ENCODE data around the gene NPR1.
"Not testable (repeated sequence)": the region's sequence is repeated elsewhere in the genome, so short reads cannot be mapped to it uniquely, and the experiment has no call there.

NPR1 gene

DNA sequence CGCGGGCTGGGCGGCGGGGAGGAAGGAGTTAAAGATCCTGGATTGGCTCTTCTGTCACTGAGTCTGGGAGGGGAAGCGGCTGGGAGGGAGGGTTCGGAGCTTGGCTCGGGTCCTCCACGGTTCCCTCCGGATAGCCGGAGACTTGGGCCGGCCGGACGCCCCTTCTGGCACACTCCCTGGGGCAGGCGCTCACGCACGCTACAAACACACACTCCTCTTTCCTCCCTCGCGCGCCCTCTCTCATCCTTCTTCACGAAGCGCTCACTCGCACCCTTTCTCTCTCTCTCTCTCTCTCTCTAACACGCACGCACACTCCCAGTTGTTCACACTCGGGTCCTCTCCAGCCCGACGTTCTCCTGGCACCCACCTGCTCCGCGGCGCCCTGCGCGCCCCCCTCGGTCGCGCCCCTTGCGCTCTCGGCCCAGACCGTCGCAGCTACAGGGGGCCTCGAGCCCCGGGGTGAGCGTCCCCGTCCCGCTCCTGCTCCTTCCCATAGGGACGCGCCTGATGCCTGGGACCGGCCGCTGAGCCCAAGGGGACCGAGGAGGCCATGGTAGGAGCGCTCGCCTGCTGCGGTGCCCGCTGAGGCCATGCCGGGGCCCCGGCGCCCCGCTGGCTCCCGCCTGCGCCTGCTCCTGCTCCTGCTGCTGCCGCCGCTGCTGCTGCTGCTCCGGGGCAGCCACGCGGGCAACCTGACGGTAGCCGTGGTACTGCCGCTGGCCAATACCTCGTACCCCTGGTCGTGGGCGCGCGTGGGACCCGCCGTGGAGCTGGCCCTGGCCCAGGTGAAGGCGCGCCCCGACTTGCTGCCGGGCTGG, at the start of gene NPR1:
NPR1 (plus strand) TSS at position 170 of the 818 bp plus-strand sequence; CDS start at position 591, 421 bp downstream.
- no peak for DNase-seq

DNA sequence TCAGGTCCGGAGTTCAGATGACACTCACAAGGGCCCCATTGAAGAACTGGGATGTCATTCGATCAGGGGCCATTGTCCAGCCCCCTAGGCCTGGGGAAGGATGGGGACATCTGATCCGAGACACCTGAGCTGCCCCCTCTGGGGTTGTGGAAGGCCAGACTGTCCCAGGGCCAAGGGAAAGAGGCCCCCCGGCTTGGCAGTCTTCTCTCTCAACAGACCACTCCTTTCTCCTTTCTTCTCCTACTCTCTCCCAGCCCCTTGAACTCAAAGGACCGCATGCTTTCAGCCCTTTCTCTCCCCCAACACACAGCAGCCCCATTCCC, 49.2 kb upstream of the NPR1 start:
- no peak for DNase-seq

DNA sequence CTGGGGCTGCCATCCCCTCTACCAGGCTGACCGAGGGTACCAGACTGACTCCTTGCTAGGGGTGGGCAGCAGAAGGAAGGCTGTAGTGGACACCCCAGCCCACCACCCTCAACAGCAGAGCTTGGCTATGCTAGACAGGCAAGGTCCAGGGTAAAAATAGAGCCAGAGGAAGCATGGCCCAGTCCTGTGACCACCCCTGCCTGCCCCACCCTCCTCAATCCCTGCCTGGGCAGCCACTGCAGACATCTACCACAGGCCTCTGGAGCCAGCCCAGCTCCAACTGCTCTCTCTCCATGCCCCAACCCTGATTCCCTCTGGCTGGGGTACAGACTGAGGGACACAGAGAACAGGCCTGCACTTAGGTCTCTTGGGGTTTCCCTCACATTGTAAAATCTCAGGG, 48.5 kb upstream of the NPR1 start:
- peak in 25 of 56 donors; percentile 11 to 70 (median 32) for DNase-seq

DNA sequence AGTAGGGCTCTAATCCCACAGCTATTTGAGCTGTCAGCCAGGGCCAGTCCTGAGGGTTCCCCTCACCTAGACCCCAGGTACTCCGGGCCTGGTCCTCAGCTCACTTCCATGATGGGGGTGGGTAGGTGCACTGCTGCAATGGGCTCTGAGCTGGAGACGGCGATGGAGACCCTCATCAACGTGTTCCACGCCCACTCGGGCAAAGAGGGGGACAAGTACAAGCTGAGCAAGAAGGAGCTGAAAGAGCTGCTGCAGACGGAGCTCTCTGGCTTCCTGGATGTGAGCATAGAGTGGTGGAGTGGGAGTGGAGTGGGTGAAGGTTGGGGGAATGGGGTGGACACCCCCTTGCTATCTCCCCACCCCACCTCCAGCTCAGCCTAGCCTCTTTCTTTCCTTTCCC, 48.1 kb upstream of the NPR1 start:
- DNase-seq: no peak

DNA sequence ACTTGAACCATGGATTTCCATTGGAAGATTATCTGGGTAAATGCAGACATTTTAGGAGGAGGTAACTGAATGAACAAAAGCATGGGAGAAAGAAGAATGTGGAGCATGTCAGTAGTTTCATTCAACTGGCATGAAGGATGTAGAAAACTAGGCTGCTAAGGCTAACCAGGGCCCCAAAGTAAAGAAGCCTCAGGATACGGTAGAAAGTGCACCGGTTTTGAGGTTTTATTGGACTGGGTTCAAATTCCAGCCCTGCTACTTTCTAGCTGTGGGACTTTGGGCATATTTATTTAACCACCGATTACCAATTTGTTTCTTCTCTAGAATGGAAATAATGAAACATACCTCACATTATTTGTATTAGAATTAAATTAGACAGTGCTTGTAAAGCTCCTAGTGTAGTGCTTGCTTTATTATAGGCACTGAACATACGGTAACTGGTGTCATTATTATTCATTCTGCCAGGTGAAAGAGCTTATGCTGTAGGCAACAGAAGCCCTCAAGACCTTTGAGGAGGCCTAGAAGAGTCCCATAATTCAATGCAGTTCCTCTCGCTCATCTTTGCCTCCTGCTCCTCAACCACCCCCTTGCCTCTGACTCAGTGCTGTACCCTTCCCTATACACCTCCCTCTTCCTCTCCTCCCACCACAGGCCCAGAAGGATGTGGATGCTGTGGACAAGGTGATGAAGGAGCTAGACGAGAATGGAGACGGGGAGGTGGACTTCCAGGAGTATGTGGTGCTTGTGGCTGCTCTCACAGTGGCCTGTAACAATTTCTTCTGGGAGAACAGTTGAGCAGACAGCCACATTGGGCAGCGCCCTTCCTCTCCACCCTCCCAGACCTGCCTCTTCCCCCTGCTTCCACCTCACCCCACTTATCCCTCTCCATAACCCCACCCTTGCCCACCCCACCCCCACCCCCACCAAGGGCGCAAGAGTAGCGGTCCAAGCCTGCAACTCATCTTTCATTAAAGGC, 47.2 kb upstream of the NPR1 start:
- no peak for DNase-seq

DNA sequence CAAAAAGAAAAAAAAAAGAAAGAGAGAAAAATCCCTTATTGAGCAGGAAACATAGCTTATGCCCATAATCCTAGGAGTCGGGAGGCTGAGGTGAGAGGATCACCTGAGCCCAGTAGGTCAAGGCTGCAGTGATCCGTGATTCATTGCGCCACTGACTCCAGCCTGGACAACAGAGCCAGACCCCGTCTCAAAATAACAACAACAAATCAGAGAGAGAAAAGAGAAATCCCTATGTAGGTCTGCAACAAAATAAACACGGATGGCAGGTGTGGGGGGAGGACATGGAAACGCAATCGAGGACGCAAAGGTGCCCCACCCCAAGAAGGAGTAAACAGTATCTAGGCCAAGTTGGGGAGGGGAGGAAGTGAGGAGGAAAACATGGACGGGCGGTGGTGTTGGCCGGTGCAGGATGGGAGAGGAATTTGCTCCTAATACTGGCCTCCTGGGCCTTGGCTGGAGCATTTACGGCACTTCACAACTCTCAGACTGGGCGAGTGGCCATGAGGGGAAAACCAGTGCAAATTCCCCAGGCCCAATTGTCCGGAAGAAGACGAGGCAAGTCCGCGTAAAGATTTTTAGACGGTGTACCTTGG, 45.2 kb upstream of the NPR1 start:
- peak in 4 of 56 donors; percentile 62 to 73 (median 65) for DNase-seq

DNA sequence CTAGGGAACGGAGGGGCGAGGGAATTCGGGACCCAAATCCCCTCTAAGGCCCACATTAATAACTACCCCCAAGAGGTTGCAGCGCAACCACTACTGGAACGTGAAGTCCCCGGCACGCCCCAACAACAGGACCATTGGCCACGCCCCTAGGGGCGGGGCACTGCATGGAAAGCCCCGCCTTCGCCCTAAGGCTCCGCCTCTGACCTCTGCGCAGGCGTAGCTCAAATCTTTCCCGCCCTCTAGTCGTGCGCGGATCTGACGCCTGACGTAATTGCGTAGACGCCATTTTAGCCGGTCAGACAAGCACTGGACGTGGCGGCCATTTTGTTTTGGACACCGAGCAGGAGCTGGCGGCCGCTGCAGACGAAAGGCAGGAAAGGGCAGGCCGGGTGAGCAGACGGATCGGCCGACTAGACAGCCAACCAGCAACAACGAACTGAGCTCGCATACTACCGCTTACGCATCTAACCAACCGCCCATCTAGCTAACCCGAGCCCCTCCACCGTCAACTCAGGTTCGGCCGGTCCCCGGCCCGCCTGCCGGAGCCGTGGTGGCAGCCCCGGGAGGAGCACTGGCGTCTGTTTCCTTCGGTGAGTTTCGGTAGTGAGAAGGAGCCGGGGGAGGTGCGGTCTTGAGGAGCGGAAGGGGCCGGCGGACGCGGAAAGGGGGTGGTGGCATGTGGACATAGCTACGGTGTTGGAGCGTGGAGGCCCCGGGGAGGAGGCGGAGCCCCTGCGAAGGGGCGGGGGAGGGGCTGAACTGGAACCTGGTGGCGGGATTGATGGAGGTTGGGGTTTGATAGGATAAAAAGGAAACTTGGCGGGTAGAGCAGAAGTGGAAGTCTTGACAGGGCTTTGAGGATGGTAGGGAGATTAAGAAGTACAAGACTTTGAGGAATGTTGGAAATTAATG, 44.5 kb upstream of the NPR1 start, which contains the start of gene CHTOP:
CHTOP (plus strand) TSS at position 313 of the 912 bp plus-strand sequence. CDS start 2,523 bp downstream, outside the sequence.
- DNase-seq: peak; percentile 74 to 99 (median 96)

DNA sequence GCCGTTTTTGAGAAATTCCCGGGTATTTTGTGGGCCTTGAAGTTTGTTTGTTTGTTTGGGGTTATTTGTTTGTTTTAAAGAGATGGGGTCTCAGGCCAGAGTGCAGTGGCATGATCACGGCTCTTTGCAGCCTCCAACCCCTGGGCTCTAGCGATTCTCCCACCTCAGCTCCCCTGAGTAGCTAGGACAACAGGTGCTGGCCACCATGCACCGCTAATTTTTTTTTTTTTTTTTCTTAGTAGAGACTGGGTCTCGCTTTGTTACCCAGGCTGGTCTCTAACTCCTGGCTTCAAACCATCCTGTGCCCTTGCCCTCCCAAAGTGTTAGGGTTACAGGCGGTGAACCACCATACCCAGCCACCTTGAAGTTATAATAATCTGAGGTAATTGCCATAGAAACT, 42.6 kb upstream of the NPR1 start:
- no peak for DNase-seq

DNA sequence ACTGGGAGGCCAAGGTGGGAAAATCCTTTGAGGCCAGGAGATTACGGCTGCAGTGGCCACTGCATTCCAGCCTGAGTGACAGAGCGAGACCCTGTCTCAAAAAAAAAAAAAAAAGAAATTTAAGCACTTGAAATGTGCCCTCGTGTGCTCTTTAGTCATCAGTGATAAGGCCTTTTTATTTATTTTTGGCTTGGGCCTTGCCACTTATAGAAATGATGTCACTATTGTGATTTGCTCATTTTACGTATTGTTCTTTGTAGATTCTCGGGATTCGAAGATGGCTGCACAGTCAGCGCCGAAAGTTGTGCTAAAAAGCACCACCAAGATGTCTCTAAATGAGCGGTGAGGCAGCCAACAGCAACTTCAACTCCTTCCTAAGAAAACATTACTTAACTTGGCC, 42.2 kb upstream of the NPR1 start:
- no peak for DNase-seq

DNA sequence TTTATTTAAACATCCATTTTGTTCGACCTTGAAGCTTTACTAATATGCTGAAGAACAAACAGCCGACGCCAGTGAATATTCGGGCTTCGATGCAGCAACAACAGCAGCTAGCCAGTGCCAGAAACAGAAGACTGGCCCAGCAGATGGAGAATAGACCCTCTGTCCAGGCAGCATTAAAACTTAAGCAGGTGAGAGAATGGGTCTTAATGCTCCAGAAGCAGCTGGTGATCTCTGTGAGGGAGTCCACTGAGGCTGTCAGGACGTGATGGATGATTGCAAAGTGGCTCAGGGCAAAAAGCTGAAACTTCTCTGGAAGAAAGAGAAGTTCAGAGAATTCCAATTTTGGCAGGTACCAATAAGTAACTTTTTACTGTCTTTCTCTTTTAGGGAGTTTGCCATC, 40.2 kb upstream of the NPR1 start:
- DNase-seq: no peak

DNA sequence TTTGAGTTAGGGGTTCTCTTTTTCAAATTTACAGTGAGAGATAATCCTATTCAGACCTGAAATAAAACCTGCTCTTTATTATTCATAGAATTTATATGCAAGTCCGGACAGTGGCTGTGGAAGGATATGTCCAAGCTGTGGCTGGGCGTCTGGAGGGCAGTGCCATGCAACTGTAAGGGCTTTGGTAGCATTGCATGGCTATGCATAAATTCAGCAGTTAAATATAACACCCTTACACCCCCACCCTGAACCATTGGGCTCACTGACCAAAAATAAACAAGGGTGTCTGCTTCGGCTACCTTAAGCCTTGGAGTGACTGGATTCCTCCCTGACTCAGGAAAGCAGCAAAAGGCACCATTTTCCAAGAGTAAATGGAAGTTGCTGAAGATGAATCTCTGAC, 39.2 kb upstream of the NPR1 start:
- DNase-seq: no peak

DNA sequence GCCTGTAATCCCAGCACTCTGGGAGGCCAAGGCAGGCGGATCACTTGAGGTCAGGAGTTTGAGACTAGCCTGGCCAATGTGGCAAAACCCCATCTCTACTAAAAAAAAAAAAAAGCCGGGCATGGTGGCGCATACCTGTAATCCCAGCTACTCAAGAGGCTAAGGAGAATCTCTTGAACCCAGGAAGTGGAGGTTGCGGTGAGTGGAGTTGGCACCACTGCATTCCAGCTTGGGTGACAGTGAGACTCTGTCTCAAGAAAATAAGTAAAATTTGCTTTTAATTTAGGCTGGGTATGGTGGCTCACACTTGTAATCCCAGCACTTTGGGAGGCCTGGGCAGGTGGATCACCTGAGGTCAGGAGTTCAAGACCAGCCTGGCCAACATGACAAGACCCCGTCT, 38.3 kb upstream of the NPR1 start:
- not testable (repeated sequence) for DNase-seq

DNA sequence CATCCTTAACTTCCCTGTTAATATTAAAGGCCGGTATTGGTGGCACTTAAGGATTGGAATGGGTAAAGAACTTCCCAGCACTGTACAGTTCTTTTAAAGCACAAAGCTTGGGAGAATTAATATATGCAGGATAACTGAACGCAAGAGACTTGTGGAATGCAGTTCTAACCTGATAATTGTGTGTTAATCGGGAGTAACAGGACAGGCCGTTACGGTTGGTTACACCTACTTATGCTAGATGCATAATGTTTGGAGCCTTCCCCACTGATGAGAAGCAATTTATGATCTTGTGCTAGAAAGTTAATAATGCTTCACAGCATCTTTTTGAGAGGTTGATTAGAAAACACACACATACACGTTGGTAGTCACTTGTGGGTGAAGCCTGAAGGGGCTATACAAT, 37.6 kb upstream of the NPR1 start:
- no peak for DNase-seq

DNA sequence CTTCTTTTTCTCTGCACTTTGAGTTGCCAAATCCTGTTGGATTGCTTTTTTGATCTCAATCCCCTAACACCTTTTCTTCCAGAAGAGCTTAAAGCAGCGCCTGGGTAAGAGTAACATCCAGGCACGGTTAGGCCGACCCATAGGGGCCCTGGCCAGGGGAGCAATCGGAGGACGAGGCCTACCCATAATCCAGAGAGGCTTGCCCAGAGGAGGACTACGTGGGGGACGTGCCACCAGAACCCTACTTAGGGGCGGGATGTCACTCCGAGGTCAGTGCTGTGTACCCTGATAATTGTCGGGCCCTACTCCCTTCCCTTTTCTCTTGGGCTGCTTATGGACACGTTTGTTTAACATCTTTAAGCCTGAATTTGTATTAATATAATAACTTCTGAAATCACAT, 36.3 kb upstream of the NPR1 start:
- no peak for DNase-seq

DNA sequence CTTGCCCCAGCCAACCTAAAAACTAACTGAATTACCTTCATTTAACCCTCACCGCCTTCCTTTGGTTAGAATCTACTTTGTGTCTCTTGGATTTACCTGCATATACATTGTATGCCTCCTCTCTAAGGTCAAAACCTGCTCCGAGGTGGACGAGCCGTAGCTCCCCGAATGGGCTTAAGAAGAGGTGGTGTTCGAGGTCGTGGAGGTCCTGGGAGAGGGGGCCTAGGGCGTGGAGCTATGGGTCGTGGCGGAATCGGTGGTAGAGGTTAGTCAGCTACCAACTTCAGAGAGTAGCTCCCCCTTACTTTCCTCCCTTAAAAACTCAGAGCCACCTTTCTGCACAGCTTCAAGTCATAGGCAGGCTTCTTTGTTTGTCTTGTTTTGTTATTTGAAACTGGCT, 35.4 kb upstream of the NPR1 start:
- no peak for DNase-seq

DNA sequence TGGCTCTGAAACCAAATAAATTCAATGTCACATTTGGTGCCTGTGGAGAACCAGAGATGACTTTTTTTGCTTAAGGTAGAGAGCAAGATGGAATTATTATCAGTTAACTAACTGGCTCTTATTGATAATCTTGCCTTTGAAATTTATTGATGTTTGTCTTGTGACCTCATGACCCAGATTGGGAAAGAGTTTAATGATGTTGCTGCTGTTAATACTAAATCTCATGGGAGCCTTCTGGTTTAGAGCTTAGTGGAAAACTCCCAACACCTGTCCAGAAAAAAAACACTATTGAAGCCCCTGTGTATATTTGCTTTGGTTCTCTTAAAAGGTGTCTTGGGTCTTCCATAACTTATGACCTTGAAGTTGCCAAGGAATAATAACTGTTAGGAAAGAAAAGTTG, 34.7 kb upstream of the NPR1 start:
- no peak for DNase-seq

DNA sequence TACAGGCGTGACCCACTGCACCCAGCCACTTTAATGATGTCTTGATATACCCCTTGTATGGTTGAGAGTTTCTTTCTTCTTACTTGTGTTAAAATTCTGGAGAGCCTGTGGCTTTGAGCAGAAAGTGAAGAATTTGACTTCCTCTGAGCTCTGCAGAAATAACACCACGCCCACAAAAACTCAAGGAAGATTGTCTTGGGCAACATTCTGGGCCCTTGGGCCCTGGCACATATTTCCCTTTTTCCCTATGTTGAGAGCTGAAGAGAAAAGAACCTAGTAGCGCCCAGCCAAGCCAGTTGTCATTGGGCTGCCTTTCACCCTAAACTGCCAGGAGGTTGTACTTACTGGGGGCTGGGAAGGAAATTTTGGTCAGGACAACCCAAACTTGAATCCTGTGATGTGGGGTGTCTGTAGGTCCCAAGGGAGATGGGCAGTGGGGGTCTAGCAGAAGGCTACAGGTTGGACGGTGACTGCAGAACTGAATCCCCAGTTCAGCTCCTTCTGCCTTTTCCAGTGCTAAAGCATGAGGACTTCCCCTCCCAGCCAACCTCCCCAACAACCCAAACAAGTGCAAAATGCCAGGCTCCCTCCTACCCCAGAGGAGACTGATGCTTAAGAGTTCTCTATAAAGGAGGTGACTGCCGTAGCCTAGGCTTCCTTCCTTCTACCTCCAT, 31.7 kb upstream of the NPR1 start:
- DNase-seq: peak in 2 of 56 donors; percentile 16 to 28

DNA sequence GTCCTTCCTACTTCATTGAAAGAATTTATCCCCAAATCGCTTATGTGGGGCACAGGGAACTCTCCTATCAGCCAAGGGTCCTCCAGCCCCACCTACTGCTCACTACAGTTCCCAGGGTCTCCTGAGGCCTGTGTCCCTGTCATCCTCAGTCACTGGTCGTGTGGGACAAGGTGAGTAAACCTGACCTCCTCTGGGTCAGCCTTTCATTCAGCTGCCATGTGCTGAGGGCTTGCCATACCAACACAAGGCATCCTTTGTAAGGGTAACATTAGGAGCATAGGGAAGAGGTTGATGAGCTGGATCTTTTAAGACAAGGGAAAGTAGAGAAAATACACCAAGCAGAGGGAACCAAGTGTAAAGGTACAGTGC, 31.2 kb upstream of the NPR1 start:
- no peak for DNase-seq

DNA sequence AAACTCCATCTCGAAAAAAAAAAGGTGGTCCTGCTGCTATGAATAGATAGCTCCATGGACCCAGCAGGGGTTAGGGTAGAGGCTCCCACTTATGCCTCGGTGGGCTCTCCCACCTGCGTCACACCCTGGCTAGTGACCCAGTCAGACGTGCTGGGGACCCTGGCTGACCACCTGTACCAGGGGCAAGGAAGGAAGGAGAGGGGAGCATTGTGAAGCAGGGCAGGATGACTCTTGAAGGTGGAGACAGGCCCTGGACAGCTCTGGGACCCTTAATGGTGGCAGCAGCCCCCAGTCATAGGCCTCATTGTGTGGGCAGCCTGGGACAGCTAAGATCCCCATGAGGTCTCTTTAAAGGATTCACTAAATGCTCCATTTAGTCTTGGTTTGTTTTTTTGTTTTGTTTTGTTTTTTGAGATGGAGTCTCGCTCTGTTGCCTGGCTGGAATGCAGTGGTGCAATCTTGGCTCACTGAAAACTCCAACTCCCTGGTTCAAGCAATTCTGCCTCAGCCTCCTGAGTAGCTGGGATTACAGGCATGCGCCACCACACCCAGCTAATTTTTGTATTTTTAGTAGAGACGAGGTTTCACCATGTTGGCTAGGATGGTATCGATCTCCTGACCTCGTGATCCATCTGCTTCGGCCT, 30.4 kb upstream of the NPR1 start:
- no peak for DNase-seq
